Measurements from ENCODE around the gene CMTM4.
"Not testable (repeated sequence)": the region's sequence is repeated elsewhere in the genome, so short reads cannot be mapped to it uniquely, and the experiment has no call there.

Gene CMTM4

DNA sequence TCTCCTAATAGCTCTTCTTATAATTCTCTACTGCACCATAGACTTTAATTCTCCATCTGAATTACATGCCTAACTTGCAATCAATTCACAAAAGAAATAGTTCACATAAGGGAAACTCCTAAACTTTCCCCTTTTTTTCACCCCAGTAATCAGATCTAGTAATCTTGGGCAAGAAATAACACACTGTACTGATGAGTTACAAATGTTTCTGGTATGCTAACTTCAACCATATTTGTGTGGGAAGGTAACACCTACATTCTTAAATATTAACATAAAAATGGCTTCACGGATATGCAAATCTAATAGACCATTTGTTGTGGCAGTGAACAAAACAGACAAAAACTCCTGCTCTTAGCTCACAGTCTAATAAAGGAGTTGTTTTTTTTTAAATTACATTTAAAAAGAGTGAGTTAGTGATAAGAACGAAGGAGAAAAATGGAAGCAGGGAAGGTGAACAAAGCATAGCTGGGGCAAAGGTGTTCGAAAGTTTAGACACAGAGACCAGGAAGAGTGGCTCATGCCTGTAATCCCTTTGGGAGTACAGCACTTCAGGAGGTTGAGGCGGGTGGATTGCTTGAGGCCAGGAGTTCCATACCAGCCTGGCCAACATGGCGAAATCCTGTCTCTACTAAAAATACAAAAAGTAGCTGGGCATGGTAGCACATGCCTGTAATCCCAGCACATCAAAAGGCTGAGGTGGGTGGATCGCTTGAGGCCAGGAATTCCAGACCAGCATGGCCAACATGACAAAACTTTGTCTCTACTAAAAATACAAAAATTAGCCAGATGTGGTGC, 57.3 kb downstream of the CMTM4 start:
- DNase-seq, result no peak

DNA sequence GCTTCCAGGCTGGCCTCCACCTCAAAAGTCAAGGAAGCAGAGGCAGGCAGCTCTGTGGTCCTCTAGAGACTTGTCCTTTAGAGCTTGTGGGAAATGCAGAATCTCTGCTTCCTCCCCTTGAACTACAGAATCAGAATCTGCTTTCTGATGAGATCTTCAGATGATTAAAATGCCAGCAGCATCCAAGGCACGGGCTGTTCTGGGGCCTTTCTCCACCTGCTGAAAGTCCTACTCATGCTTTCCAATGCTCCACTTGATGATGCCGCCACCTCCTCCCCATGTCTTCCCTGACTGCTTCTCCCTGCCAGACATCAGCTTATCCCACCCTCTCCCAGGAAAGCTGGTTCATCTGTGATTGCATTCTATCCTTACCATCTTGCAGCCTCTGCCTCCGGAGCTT, 58.7 kb downstream of the CMTM4 start:
- no peak for DNase-seq

DNA sequence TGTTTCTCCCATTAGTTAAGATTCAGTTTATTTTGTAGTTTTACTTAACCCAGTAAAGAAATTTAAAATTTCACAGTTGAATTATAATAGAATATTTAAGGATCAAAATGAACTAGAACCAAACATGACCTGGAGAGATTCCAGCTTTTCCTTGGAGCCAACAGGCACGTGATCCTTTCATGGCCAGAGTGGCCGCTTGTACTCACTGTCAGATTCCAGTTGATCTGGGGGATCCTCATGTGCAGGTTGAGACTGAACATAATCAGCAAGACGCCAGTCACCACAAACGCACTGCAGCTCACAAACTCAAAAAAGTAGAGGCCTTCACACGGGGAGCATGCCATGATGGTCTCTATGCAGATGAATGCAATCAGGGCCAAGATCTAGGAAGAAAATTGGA, 60.3 kb downstream of the CMTM4 start:
- no peak for DNase-seq

DNA sequence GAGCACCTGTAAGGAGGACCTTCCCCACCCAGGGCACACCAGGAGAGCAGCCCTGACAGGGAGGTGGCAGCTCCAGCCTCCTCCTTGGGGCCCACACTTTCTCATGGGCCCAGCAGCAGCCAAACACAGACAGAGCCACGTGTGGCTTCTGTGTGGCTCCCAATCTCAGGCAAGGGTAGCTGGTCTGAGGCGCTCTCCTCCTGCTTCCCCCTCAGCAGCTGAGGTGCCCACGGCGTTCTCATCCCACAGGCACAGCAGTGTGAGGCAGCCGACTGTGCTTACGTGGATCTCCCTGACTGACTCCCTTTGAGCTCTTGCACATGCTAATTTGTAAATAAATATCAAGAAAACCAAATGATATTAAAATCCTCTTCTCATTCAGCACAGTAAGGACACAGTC, 61.1 kb downstream of the CMTM4 start:
- no peak for DNase-seq

DNA sequence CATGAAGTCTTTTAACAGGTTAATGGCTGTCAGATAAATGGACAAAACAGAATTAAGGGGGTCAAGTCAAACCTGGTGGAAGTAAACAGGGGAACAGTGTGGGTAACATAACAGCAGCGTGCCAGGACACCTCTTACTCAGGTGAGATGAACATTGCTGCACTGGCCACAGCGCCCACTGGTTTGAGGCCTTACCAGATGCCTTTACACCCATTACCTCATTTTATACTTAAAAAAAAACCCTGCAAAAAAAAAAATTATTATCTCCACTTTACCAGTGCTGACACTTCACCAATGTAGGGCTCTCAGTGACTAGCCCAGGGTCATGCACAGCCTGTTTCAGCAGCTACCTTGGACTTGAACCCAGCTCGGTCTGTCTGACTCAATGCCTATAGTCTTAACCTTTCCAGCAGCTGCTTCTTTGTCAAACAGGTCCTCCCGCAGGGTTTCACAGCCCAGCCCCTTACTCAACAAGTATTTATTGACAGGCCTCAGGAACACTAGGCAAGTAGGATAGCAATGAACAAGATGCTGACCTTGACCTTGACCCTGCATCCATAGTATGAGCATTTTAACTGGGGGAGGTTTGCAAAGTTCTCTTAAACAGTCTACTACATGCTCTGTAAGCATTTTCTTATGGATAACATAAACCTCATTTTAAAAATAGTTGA, 61.9 kb downstream of the CMTM4 start:
- DNase-seq, result no peak

DNA sequence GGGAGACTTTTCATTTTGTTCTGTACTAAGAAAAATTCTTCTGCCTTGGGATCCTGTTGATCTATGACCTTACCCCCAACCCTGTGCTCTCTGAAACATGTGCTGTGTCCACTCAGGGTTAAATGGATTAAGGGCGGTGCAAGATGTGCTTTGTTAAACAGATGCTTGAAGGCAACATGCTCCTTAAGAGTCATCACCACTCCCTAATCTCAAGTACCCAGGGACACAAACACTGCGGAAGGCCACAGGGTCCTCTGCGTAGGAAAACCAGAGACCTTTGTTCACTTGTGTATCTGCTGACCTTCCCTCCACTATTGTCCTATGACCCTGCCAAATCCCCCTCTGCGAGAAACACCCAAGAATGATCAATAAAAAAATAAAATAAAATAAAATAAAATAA, 65.0 kb downstream of the CMTM4 start:
- DNase-seq, result not testable (repeated sequence)

DNA sequence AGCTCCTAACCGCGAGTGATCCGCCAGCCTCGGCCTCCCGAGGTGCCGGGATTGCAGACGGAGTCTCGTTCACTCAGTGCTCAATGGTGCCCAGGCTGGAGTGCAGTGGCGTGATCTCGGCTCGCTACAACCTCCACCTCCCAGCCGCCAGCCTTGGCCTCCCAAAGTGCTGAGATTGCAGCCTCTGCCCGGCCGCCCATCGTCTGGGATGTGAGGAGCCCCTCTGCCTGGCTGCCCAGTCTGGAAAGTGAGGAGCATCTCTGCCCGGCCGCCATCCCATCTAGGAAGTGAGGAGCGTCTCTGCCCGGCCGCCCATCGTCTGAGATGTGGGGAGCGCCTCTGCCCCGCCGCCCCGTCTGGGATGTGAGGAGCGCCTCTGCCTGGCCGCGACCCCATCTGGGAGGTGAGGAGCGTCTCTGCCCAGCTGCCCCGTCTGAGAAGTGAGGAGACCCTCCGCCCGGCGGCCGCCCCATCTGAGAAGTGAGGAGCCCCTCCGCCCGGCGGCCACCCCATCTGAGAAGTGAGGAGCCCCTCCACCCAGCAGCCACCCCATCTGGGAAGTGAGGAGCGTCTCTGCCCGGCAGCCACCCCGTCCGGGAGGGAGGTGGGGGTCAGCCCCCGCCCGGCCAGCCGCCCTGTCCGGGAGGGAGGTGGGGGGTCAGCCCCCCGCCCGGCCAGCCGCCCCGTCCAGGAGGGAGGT, 65.8 kb downstream of the CMTM4 start:
- DNase-seq, result not testable (repeated sequence)

DNA sequence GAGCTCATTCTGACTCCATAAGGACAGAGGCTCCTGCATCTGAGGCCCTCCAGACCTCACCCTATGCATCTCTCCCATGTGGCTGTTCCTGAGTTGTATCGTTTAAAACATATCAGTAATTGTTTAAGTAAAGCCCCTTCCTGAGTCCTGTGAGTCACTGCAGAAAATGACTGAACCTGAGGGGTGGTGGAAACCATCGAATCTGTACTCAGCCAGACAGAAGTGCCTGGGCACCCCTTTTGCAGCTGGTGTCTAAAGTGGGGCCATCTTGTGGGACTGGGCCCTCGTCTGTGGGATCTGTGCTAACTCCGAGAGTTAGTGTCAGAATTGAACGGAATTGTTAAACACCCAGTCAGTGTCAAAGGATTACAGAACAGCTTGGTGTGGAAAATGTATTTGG, 66.7 kb downstream of the CMTM4 start:
- no peak for DNase-seq

DNA sequence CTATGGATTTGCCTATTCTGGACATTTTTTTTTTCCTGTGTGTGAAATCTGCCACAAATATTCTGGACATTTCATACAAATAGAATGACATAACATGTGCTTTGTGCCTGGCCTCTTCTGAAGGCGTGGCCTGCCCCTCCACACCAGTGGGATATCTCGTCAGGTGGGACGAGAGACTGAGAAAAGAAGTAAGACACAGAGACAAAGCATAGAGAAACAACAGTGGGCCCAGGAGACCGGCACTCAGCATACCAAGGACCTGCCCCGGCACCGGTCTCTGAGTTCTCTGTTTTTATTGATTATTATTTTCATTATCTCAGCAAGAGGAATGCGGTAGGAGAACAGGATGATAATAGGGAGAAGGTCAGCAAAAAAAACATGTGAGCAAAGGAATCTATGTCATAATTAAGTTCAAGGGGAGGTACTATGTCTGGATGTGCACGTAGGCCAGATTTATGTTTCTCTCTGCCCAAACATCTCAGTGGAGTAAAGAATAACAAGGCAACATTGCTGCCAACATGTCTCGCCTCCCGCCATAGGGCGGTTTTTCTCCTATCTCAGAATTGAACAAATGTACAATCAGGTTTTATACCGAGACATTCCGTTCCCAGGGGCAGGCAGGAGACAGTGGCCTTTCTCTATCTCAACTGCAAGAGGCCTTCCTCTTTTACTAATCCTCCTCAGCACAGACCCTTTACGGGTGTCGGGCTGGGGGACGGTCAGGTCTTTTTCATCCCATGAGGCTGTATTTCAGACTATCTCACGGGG, 68.7 kb downstream of the CMTM4 start:
- DNase-seq, result not testable (repeated sequence)

DNA sequence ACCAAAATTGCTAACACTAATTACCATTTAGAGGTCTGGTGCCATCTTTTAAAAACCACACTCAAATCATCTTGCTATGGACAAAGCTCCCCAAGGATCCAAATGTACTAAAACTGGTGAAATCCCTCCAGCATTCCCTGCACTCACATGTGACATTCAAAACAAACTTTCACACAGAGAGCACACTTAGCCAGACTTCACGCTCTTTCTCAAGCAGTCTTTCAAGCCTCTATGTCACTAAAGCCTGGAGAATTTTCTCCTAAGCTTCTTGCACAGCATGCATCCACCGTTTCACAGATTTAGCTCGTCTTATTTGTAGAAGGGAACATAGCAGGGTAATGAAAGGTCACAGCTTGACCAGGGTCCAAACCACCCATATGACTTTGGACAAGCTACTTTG, 72.8 kb downstream of the CMTM4 start:
- DNase-seq, result no peak

DNA sequence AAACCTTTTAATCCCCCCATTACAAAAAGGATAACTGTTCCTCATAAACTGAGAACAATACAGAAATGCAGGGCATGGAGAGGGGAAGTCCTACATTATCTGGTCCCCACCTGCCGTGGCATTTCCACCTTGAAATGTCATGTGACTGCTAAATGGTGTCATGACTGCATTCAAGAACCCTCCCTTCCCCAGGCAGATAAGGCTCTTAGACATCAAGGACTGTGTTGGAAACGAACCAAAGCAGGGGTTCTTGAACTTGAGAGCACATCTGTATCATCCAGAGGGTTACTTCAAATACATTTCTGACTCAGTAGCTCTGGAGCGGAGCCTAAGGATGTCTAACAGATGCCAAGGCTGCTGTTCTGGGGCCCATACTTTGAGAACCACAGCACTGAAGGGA, 73.7 kb downstream of the CMTM4 start:
- DNase-seq, result no peak

DNA sequence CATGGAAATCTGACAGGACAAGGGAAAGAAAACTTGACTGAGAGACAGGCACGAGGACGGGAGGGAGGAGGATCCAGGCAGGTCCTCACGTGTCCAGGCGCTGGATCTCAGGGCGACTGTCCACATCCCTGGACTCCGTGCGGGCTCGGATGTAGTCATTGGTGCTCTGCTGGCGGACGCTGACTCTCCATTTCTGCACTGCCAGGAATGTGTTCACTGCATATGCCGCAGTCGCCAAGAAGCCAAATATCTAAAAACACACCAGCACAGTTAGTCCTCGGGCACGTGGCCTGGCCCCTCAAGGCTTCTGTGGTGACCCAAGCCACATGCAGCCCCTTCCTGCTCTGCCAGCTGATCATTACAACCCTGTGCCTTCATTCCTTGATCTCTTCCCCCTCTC, 74.6 kb downstream of the CMTM4 start:
- DNase-seq, result no peak

DNA sequence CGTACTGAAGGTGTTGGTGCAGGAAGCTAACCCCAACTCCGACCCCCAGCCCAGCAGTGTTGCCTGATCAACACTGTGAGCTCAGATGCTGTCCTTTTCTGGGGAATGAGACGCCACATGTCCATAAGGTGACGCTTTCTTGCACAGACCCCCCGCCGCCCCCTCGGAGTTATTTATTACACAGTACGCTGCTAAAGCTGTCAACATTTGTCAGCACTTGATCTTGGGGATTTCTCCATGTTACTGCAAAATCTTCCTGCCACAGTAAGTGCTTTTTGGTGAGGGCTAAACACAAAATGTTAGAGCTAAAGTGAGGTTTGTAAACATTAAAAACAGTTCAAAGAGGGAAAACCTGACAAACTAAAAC, 76.1 kb downstream of the CMTM4 start:
- DNase-seq, result no peak

DNA sequence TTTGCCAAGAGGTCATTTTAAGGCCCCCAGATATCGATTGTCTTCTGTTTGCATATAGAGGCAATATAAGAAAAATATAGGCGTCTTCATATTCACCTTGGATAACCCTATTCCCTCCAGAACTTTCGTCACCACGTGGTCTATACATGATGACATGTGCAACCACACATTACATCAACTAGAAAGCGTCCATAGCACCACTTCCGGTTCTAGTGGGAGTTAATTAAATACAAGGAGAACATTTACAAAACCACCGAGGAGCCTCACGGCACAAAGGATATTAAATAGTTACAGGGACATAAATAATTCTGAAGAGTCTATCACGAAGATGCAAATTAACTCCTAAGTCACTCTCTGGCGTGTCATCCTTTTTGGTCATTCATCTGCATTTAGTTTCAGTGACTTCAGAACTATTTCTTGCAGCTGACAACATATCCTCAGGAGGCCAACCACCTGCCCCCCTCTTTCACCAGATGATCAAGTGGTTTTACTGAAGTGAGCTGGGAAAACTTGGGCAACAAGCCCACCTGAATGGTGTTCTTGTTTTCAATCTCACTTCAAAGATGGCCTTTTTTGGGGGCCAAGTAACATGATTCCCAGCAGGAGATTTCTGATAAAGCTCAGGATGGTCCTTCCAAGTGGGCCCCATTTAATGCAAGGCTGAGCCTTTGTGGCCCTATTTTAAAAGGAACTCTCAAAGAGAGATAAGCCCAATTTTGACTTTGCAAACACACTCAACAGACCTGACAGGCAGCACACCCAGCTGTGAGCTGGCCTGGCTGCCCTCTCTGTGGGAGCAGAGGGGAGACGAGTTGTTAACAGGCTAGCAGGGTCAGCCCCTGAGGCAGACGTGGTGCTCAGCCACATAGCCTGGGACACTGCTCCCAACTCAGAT, 76.8 kb downstream of the CMTM4 start:
- DNase-seq, result no peak

DNA sequence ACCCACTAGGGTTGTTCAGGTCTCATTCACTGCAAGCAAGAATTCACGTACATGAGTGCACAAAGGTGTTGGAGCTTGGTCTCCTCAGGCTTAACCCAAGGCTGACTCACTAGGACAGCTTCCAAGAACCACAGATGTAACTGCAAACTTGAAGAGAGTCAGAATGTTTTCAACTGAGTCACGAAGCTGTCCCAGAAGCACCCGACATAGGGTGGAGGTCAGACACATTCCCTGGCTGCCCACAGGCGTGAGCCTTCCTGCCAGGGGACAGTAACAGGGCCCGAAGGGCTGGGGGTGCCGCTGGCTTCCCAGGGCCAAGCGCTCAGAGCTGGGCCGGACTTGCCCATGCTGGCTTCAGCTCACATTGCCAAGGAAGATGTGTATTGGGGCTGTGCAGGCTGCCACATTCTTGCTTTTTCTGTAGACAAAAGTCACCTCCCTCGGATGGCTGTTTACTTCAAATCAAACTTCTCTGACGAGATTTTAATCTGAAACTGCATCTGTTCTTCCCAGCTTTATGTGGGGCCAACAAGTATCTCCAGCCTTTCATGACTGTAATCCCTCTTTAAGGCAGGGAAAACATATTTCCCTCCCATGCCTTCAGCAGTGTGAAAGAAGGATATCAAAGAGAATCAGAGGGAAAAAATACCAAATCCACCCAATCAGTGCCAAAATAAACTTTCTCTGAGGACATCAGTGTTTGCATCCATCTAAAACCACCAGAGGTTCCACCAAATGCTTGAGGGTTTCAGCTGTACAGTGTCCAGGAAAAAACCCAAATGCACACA, 77.8 kb downstream of the CMTM4 start:
- DNase-seq, result no peak

DNA sequence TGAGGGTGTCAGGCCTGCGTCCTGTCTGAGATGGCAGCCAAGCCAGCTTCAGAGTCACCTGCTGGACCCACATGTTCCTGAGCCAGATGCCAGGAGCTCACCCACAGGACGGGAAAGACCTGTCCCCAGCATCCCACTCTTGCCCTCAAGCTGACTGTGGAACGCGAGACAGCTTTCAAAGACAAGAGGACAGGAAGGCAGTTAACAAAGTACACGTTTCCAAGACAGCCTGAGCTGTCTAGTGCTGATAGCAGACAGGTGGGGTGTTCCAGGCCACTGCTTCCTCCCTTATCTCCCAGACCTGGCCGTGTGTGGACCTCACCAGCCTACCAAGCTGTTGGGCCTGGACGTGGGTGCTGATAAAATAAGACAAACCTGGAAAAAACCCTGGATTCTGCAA, 78.8 kb downstream of the CMTM4 start:
- DNase-seq, result no peak

DNA sequence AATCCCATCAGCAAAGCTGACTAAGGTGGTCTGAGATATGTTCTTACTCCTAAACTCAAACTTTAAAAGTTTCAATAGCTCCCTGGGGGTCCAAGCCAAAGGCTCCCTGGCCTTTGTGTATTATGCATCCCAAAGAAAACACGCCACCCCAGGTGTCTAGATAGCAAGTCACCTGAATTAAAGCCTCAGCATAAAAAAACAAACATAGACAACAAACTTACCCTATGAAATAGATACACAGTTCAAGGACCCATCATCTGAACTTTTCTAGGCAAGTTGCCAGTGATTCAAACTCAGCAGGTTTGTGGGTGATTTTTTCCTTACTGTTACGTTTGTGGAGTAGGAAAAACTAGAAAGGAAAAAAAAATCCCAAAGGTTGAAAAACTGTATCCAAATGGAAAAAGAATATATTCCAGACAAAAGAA, 79.5 kb downstream of the CMTM4 start:
- DNase-seq, result no peak

DNA sequence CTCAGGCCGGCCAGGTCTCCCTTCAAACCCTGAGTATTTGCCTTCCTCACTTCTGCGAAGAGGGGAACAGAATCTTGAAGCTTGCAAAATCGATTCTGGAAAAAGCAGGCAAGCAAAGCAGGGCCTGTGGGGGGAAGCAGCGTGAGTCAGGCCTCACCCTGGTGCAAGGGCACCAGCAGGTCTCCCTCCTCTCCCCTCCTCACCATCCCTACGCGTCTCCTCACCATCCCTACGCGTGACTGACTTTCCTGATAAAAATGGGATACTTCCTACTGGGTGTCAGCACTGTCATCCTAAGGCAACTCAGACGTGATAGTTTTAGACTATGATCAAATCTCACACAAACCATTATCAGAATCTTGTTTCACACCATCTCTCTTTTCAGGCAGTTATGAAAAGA, 80.0 kb downstream of the CMTM4 start:
- DNase-seq, result no peak

DNA sequence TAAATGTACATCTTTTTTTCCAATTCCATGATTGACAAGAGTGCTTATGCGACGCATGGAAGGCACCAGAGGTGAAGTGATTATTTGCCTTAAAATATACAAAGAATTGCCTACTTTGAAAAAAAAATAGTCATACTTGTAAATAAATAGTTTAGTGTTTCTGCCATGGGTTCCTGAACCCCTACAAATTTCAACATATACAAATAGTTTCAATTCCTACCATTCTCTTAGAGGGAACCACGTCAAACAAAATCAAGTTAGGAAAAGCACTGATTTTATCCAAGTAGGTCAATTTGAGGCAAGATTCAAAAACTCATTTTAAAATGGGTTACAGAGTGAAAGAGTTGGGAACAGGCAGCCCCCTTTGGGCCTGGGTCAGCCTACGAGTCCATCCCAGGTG, 80.4 kb downstream of the CMTM4 start:
- no peak for DNase-seq

DNA sequence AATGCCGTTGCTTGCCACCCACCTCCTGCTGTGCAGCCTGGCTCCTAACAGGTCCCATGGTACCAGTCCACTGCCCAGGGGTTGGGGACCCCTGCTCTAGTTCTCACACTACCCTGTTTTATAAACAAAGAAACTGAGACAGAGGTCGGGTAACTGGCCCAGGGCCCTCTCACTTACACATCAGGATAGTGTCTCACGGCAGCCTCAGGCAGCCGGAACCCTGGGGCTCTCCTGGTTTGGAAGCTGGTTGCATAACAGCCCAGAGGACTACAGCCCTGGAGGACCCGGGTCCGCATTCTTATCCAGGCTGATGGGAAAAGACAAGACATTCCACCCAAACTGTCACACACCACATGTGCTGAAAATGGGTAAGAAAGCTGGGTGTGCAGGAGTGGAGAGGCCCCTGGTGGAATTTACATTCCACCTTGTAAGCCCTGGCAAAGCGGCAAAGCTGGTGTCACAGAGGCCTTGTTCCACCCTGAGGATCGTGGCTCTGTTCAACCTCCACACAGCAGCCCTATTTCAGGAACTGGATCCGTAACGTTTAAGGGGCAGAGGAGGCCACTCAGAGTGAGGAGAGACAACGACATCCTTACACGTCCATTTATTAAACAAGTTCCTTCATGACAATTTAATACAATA, 82.3 kb downstream of the CMTM4 start:
- no peak for DNase-seq

DNA sequence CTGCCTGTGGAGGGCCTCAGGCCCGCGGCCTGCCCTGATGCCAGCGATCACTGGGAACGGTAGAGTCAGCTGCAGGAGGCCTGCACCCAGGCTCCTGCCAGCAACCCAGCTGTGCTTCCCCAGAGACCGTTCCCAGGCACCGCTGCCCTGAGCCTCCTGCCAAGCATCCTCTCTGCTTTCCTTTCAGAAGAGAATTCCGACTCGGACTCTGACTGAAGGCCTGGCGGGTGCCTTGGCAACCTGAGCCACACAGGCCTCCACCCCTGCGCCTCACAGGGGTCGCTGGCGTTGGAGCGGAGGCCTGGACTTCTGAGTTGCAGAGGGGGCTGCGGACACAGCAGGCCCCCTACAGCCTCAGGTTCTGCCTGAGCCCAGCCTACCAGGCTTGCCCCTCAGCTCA, 84.1 kb downstream of the CMTM4 start:
- DNase-seq, result no peak
